Caco-2 (cell line): ENCODE measurements around the gene CAMK1D. TPM values are rescaled to one million over a fixed set of nuclear protein-coding genes. Genes with fewer than 3 reads are reported as not detected.
"Not testable (repeated sequence)": the region's sequence is repeated elsewhere in the genome, so short reads cannot be mapped to it uniquely, and the experiment has no call there.

Experiments used
- Bru-seq: library from RNA; stranded (reverse); fragments of 400-500 nt; gene quantifications from one replicate; lab custom pipeline; 2021; lab: Mats Ljungman, UMichigan
- BruChase-seq, 2 experiments: library from RNA; stranded (reverse); fragments of 400-500 nt; gene quantifications; one replicate each; lab custom pipeline; 2021; lab: Mats Ljungman, UMichigan
- BruUV-seq: library from RNA; stranded (reverse); fragments of 400-500 nt; replicated peaks from 2 replicates; lab custom pipeline; 2021; lab: Mats Ljungman, UMichigan
- CTCF ChIA-PET: fragments of 300-600 bp; sonication (Branson Sonifier 250); formaldehyde crosslinking; loops from one replicate; lab custom pipeline; 2022; ENCODE audit warnings: antibody characterized with exemption; lab: Charles Lee
- POLR2A ChIA-PET: fragments of 300-600 bp; sonication (Branson Sonifier 250); formaldehyde crosslinking; loops from one replicate; lab custom pipeline; 2022; ENCODE audit warnings: antibody characterized with exemption; lab: Charles Lee
- DNase-seq, 2 experiments: peaks; one replicate each; pipeline versions ENCODE4 v3.0.0 to v3.0.0-alpha.2; 2020 to 2022
- H3K27me3 ChIP-seq: replicated peaks from 2 replicates; pipeline ENCODE4 v1.6.0; 2011; ENCODE audit warnings: low read length; ENCODE audit not compliant: control insufficient read depth, insufficient read depth
- H3K36me3 ChIP-seq: 2 replicates; pipeline ENCODE4 v1.5.1; 2011; ENCODE audit warnings: low read length; ENCODE audit not compliant: control insufficient read depth, insufficient read depth
- H3K4me1 ChIP-seq: fragments of 250-450 bp; sonication (Bioruptor Pico); 2 replicates; pipeline ENCODE4 v1.5.1; 2020; ENCODE audit warnings: mild to moderate bottlenecking
- H3K4me3 ChIP-seq: 2 replicates; pipeline ENCODE4 v1.5.1; 2011; ENCODE audit warnings: low read depth, mild to moderate bottlenecking, control low read depth, low read length
- H3K9me3 ChIP-seq: fragments of 250-450 bp; sonication (Bioruptor Pico); 2 replicates; pipeline ENCODE4 v1.5.1; 2020; ENCODE audit warnings: mild to moderate bottlenecking, moderate library complexity
- H3K27ac Mint-ChIP-seq: one replicate; pipeline ENCODE4 v1.8.0; 2022; ENCODE audit warnings: mixed read lengths; ENCODE audit not compliant: unreplicated experiment
- H3K27me3 Mint-ChIP-seq: one replicate; pipeline ENCODE4 v1.8.0; 2022; ENCODE audit warnings: mixed read lengths; ENCODE audit not compliant: insufficient read depth, unreplicated experiment
- H3K36me3 Mint-ChIP-seq: one replicate; pipeline ENCODE4 v1.8.0; 2022; ENCODE audit warnings: mild to moderate bottlenecking, mixed read lengths; ENCODE audit not compliant: insufficient read depth, unreplicated experiment
- H3K4me1 Mint-ChIP-seq: one replicate; pipeline ENCODE4 v1.8.0; 2022; ENCODE audit warnings: low read depth, mixed read lengths; ENCODE audit not compliant: unreplicated experiment
- H3K4me3 Mint-ChIP-seq: one replicate; pipeline ENCODE4 v1.8.0; 2022; ENCODE audit warnings: mild to moderate bottlenecking, moderate library complexity, mixed read lengths; ENCODE audit not compliant: unreplicated experiment
- H3K9me3 Mint-ChIP-seq: one replicate; pipeline ENCODE4 v1.8.0; 2022; ENCODE audit warnings: mixed read lengths; ENCODE audit not compliant: unreplicated experiment
- CTCF ChIP-seq, 2 experiments: fragments of 200-600 bp in 1 of 2; IDR thresholded peaks; 1 replicate in 1 of 2; 2 replicates in 1 of 2; pipeline versions ENCODE4 v1.5.1 to v1.8.0; 2011 to 2022; ENCODE audit warnings: antibody characterized with exemption in 1 of 2, control low read depth in 1 of 2, inconsistent platforms in 1 of 2, low read depth in 1 of 2, low read length in 1 of 2, mild to moderate bottlenecking in 1 of 2, moderate library complexity in 1 of 2; ENCODE audit not compliant: insufficient read depth in 1 of 2, severe bottlenecking in 1 of 2, unreplicated experiment in 1 of 2
- intact Hi-C: fragments of 100-400 bp; cut with micrococcal nuclease; formaldehyde crosslinking; loops from one replicate; pipeline ENCODE4 v1.10.0; 2022; ENCODE audit not compliant: unreplicated experiment
- long read RNA-seq: library from polyadenylated mRNA; stranded (forward); transcript quantifications from one replicate; pipeline ENCODE4 v2.0.0, GENCODE V29; 2022
- total RNA-seq: library from RNA; stranded (reverse); gene quantifications from 2 replicates; pipeline ENCODE4 v1.2.3, GENCODE V29; 2022

CAMK1D gene
- total RNA-seq = 8.1 and 10.9 TPM in 2 replicates
- Bru-seq, nascent RNA = percentile 45 among the genes with signal in this experiment
- percentile 51 among the genes with signal in this experiment for BruChase-seq, experiment 1, labeled RNA remaining after a 2-hour chase
- percentile 51 among the genes with signal in this experiment for BruChase-seq, experiment 2, labeled RNA remaining after a 6-hour chase
- long read RNA-seq, partial matches to known transcripts = 0 of 8 reads
- long read RNA-seq, other reads (novel, unspliced or antisense) = 8 of 8 reads

- no peaks in the 10 kb centered on the region for H3K36me3 ChIP-seq
- Mint-ChIP-seq H3K27me3 (peaks cover 18% of the 10 kb centered on the region), H3K27ac (no peak within 1 kb of the TSS), H3K36me3 (no peaks in the 10 kb centered on the region), H3K9me3 (no peaks in the 10 kb centered on the region), H3K4me3 (peak within 1 kb of the TSS; percentile 81), H3K4me1 (peaks cover 10% of the 10 kb centered on the region)
- H3K4me3 ChIP-seq = peak within 1 kb of the TSS; percentile 67
- 0 out of 2 replicates have a peak, but pooled peaks cover 2% of the 10 kb centered on the region for H3K27me3 ChIP-seq
- intact Hi-C loops = no loop called here
- peak; percentile 68 to 70 for DNase-seq
- CTCF ChIA-PET = interaction anchor here (0.6 to 1.6 kb wide), 4 partner anchors 9 to 307 kb away, joined by 3 to 5 read pairs (median 4); no protein-coding TSS in a partner anchor
- no TSS peak for BruUV-seq
- H3K9me3 ChIP-seq = no peaks in the 10 kb centered on the region
- peak; percentile 16 to 36 for TF ChIP-seq CTCF (IDR thresholded peaks at IDR 0.05; ENCODE audit: insufficient read depth in 1 of 2, low read depth in 1 of 2, low read length in 1 of 2, severe bottlenecking in 1 of 2, unreplicated experiment in 1 of 2)
- peaks cover 18% of the 10 kb centered on the region for H3K4me1 ChIP-seq
- POLR2A ChIA-PET = no interaction called here
These were observed at the start of gene CAMK1D for GRCh38 chr10:12348870-12349628. Gene CAMK1D, plus strand, starts transcription at chr10:12349547.

GRCh38 chr10:12301036-12301435 is 48.3 kb upstream of the CAMK1D start:
- H3K9me3 ChIP-seq, DNase-seq, BruUV-seq, intact Hi-C loops, H3K4me1 Mint-ChIP-seq, H3K27ac Mint-ChIP-seq, CTCF ChIA-PET, H3K4me1 ChIP-seq, H3K4me3 ChIP-seq, POLR2A ChIA-PET, H3K9me3 Mint-ChIP-seq, H3K4me3 Mint-ChIP-seq, H3K36me3 ChIP-seq, H3K27me3 ChIP-seq, H3K36me3 Mint-ChIP-seq, H3K27me3 Mint-ChIP-seq: not testable (repeated sequence)

GRCh38 chr10:12308057-12308456 is 41.3 kb upstream of the CAMK1D start:
- Mint-ChIP-seq H3K36me3 (no peaks in the 10 kb centered on the region), H3K4me1 (no peaks in the 10 kb centered on the region), H3K9me3 (no peaks in the 10 kb centered on the region), H3K4me3 (no peak overlapping the region), H3K27me3 (no peaks in the 10 kb centered on the region), H3K27ac (no peak overlapping the region)
- intact Hi-C loops = no loop called here
- H3K4me3 ChIP-seq = no peak overlapping the region
- CTCF ChIA-PET = no interaction called here
- H3K36me3 ChIP-seq = no peaks in the 10 kb centered on the region
- H3K27me3 ChIP-seq = no peaks in the 10 kb centered on the region
- no TSS peak for BruUV-seq
- no peaks in the 10 kb centered on the region for H3K4me1 ChIP-seq
- TF ChIP-seq CTCF (IDR thresholded peaks at IDR 0.05; ENCODE audit: insufficient read depth in 1 of 2, low read depth in 1 of 2, low read length in 1 of 2, severe bottlenecking in 1 of 2, unreplicated experiment in 1 of 2) = no peak
- POLR2A ChIA-PET = no interaction called here
- H3K9me3 ChIP-seq = no peaks in the 10 kb centered on the region; the same call in 1 of the 2 replicates
- no peak for DNase-seq
